Measurements from ENCODE around the gene ACAP2.

ACAP2 gene

DNA sequence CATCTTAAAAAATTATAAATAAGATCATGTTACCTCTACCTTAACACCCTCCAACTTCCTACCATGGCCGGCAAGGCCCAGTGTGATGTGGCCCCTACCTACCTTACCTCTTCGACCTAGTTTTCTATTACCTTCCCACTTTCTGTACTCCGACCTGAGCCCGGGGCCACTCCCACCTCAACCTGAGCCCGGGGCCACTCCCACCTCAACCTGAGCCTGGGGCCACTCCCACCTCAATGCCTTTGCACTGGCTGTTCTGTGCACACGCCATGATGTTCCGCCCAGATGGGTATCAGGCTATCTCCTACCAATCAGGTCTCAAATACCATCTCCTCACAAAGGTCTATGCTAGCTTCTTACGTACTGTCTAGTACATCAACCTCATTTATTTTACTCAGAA lies 105.1 kb downstream of the ACAP2 start:
- no peaks in the 10 kb centered on the region for H3K79me2 ChIP-seq (ENCODE audit: insufficient read depth, low read depth)
- no peaks in the 10 kb centered on the region for H3K36me3 ChIP-seq (ENCODE audit: insufficient read depth)
- H3K27ac ChIP-seq, result no peak overlapping the region
- no peak overlapping the region for H3K4me3 ChIP-seq (IDR thresholded peaks at IDR 0.05; ENCODE audit: insufficient read depth, low read depth, low read length)
- H3K4me2 ChIP-seq, result no peak overlapping the region
- no peaks in the 10 kb centered on the region for H3K4me1 ChIP-seq (ENCODE audit: low read depth, poor library complexity, severe bottlenecking)
- no peaks in the 10 kb centered on the region for H4K20me1 ChIP-seq (ENCODE audit: insufficient read depth)
- H3K27me3 ChIP-seq (ENCODE audit: insufficient read depth, low read depth), result no peaks in the 10 kb centered on the region
- TF ChIP-seq, protein P1, sequence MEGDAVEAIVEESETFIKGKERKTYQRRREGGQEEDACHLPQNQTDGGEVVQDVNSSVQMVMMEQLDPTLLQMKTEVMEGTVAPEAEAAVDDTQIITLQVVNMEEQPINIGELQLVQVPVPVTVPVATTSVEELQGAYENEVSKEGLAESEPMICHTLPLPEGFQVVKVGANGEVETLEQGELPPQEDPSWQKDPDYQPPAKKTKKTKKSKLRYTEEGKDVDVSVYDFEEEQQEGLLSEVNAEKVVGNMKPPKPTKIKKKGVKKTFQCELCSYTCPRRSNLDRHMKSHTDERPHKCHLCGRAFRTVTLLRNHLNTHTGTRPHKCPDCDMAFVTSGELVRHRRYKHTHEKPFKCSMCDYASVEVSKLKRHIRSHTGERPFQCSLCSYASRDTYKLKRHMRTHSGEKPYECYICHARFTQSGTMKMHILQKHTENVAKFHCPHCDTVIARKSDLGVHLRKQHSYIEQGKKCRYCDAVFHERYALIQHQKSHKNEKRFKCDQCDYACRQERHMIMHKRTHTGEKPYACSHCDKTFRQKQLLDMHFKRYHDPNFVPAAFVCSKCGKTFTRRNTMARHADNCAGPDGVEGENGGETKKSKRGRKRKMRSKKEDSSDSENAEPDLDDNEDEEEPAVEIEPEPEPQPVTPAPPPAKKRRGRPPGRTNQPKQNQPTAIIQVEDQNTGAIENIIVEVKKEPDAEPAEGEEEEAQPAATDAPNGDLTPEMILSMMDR (conservative IDR thresholded peaks at IDR 0.05; ENCODE audit: low read depth, low read length), result no peak
- no peak overlapping the region for H3K9ac ChIP-seq
- H2AFZ ChIP-seq (ENCODE audit: low read depth), result no peak overlapping the region

DNA sequence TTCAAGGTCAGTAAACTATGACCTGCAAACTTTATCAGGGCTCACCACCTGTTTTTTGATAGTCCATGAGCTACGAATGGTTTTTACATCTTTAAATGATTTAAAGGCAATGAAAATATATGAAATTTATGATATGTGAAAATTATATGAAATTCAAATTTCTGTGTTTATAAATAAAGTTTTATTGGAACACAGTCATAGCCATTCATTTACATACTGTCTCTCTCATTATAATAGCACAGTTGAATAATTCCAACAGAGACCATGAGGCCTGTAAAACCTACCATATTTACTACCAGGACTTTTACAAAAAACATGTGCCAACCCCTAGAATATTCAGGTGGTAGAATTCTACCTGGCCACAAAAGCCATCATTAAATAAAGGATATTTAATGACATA lies 107.9 kb downstream of the ACAP2 start:
- no peaks in the 10 kb centered on the region for H3K36me3 ChIP-seq (ENCODE audit: insufficient read depth)

DNA sequence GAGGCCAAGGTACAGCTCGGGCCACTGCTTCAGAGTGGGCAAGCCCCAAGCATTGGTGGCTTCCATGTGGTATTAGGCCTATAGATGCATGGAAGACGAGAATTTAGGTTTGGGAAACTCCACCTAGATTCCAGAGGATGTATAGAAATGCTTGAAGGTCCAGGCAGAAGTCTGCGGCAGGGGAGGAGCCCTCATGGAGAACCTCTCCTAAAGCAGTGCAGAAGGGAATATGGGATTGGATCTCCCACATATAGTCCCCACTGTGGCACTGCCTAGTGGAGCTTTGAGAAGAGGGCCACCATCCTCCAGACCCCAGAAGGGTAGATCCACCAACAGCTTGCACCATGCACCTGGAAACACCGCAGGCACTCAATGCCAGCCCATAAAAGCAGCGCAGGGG lies 123.8 kb downstream of the ACAP2 start:
- no peaks in the 10 kb centered on the region for H3K79me2 ChIP-seq (ENCODE audit: insufficient read depth, low read depth)
- H3K4me3 ChIP-seq (IDR thresholded peaks at IDR 0.05; ENCODE audit: insufficient read depth, low read depth, low read length), result no peak overlapping the region
- peaks cover 6% of the 10 kb centered on the region; the same call in 1 of the 2 replicates for H3K36me3 ChIP-seq (ENCODE audit: insufficient read depth)
- H3K9ac ChIP-seq, result no peak overlapping the region
- TF ChIP-seq, protein P1 (conservative IDR thresholded peaks at IDR 0.05; ENCODE audit: low read depth, low read length), result no peak
- no peak overlapping the region for H3K27ac ChIP-seq
- no peaks in the 10 kb centered on the region for H3K27me3 ChIP-seq (ENCODE audit: insufficient read depth, low read depth)
- no peaks in the 10 kb centered on the region for H4K20me1 ChIP-seq (ENCODE audit: insufficient read depth)
- H2AFZ ChIP-seq (ENCODE audit: low read depth), result no peak overlapping the region
- no peak overlapping the region for H3K4me2 ChIP-seq
- no peaks in the 10 kb centered on the region for H3K4me1 ChIP-seq (ENCODE audit: low read depth, poor library complexity, severe bottlenecking)

More for the DNA sequence above, 107.9 kb downstream of the ACAP2 start:
- Histone ChIP-seq H3K4me1 (ENCODE audit: low read depth, poor library complexity, severe bottlenecking) (no peaks in the 10 kb centered on the region), H3K79me2 (ENCODE audit: insufficient read depth, low read depth) (no peaks in the 10 kb centered on the region), H3K27me3 (ENCODE audit: insufficient read depth, low read depth) (no peaks in the 10 kb centered on the region), H3K9ac (no peak overlapping the region), H3K27ac (no peak overlapping the region), H2AFZ (ENCODE audit: low read depth) (no peak overlapping the region), H3K4me2 (no peak overlapping the region), H3K4me3 (IDR thresholded peaks at IDR 0.05; ENCODE audit: insufficient read depth, low read depth, low read length) (no peak overlapping the region), H4K20me1 (ENCODE audit: insufficient read depth) (no peaks in the 10 kb centered on the region)
- TF ChIP-seq, protein P1 (conservative IDR thresholded peaks at IDR 0.05; ENCODE audit: low read depth, low read length), result no peak

DNA sequence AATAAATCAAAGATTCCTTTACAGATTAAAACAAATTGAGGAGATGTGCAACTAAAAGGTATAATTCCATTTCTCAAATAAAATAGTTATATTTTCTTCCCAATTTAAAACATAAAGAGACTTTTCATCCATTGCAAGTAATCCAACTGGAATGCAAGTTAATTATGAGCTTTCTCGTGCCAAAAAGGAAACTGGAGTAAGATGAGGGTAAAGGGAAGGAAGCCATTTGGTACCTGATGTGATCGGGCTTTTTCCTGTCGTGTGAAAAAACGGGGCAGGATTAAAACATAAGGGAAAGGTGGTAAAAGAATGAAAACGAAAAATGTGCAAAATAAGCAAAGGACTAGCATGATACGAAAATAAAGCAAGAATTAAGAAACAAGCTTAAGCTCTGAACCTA lies 130.1 kb downstream of the ACAP2 start:
- TF ChIP-seq, protein P1 (conservative IDR thresholded peaks at IDR 0.05; ENCODE audit: low read depth, low read length), result no peak

More for the DNA sequence above, 130.1 kb downstream of the ACAP2 start:
- H3K79me2 ChIP-seq (ENCODE audit: insufficient read depth, low read depth), result no peaks in the 10 kb centered on the region
- H3K27me3 ChIP-seq (ENCODE audit: insufficient read depth, low read depth), result no peaks in the 10 kb centered on the region
- no peak overlapping the region for H3K4me3 ChIP-seq (IDR thresholded peaks at IDR 0.05; ENCODE audit: insufficient read depth, low read depth, low read length)
- H3K36me3 ChIP-seq (ENCODE audit: insufficient read depth), result no peaks in the 10 kb centered on the region
- H3K4me1 ChIP-seq (ENCODE audit: low read depth, poor library complexity, severe bottlenecking), result no peaks in the 10 kb centered on the region
- no peaks in the 10 kb centered on the region for H4K20me1 ChIP-seq (ENCODE audit: insufficient read depth)
- H3K4me2 ChIP-seq, result no peak overlapping the region
- H3K27ac ChIP-seq, result no peak overlapping the region
- no peak overlapping the region for H2AFZ ChIP-seq (ENCODE audit: low read depth)
- no peak overlapping the region for H3K9ac ChIP-seq

Measured in KMS-11 (cell line).